NCI-H2227 (cell line): ENCODE measurements around the gene TINCR.

Experiments used
- DNase-seq: peaks from one replicate; lab custom pipeline; 2025; ENCODE audit not compliant: unreplicated experiment; lab: John Stamatoyannopoulos, UW

Gene TINCR

GRCh38 chr19:5590151-5590864 lies 22.6 kb upstream of the TINCR start:
- DNase-seq, result no peak

GRCh38 chr19:5588906-5589676 lies 21.3 kb upstream of the TINCR start:
- DNase-seq, result no peak

- DNase-seq, result no peak
These were observed 20.7 kb upstream of the TINCR start for GRCh38 chr19:5588441-5588840.

DNA sequence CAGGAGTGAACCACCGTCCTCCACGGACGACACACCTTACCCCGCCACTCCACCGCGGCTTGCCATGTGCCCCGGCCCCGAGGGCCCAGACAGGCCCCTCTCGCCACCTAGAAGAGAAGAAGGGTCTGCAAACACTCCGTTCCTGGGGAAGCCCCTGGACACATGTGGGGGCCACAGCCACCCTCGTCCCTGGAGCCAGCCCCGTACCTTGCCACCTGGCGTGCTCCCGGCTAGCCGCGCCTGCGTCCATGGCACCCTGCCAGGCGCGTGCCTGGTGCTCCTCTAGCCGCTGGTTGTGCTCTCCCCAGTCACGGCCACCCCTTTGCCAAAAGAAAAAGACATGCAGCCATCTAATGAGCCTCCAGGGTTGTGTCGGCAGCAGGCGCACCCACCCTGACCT lies 19.9 kb upstream of the TINCR start:
- no peak for DNase-seq

DNA sequence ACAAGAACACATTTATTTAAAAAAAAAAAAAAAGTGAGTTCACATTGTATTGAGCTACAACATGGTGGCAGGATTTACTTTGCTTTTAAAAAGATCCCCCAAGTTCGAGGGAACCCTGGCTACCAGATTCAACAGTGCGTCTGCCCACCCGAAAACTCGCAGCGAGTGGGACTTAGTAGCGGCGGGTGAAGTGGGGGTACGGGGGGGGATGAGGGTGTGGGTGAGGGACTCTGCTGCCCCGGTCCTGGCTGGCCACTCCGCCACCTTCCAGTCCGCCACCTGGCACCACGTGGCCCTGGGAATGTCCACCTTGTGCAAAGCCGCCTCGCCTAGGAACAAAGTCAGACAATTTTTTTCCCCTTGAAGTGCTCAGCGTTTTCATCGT lies 19.3 kb upstream of the TINCR start:
- no peak for DNase-seq

DNA sequence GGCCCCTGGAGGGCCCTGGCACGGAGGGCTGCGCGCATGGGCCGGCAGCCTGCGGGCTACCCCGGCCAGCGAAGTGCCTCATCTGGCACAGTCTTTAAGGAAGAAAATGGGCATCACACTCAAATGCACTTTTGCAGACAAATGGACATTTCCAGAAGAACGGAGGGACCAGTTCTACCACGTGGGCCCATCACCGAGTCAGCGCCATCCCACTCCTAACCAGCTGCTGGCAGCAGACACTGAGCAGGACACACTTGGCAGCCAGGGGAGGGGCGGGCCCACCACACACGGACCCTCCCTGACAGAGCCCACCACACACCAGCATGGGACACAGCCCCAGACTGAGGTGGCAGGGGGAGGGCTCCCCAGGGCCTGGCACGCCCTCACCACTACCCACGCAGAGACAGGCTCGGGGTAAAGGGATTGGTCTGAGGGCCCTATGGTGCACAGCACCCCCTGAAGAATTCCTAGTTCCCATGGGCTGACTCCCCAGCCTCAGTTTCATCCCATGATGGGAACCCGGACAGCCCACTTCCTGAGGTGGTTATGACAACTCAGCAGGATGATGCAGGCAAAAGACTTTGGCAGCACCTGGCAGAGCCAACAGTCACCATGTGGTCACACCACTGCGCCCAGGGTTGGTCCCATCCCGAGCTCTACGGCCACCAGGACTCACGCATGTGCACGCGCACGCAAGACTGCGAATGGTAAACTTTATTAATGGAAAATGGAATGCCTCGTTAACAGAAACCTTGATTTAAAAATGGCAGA lies 18.7 kb upstream of the TINCR start:
- DNase-seq, result no peak

GRCh38 chr19:5585461-5586299 lies 17.9 kb upstream of the TINCR start:
- peak; percentile 34 for DNase-seq

GRCh38 chr19:5580161-5580571 lies 12.4 kb upstream of the TINCR start:
- peak; percentile 24 for DNase-seq

DNA sequence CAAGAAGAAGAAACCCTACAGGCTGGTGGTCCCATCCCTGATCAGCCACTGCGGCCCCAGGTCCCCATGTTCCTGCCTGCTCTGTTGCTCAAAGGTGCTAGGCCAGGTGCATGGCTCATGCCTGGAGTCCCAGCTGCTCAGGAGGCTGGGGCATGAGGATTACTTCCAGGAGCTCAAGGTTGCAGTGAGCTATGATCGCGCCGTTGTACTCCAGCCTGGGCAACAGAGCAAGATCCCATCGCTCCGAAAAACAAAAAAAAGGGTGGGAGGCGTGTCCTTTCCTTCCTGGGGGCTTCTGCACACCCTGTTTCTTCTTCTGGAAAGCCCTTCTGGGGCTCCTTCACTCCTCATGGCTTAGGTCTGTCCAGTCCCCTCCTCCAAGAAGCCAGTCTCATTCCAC lies 11.9 kb upstream of the TINCR start:
- no peak for DNase-seq

DNA sequence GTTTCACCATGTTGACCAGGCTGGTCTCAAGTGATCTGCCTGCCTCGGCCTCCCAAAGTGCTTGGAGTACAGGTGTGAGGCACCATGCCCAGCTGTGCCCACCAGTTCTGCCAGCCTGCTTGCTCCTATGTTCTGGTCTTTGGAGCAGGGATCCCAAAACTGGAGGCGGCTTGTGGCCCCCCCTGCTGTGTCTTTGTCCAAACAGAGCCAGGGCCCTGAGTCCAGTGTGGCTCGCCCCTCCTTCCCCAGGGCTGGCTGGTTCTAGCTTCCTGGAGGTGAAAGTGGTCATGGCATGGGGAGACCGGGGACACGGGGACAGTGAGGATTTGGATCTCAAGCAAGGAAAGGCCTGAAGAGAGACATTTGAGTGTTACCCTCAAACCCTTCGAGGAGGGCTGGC lies 11.5 kb upstream of the TINCR start:
- no peak for DNase-seq

GRCh38 chr19:5578097-5578846 lies 10.5 kb upstream of the TINCR start:
- DNase-seq, result peak; percentile 80

- DNase-seq, result no peak
These were observed 7.8 kb upstream of the TINCR start for GRCh38 chr19:5575590-5575989.

- DNase-seq, result peak; percentile 45
These were observed 5.0 kb upstream of the TINCR start for GRCh38 chr19:5572556-5573286.

GRCh38 chr19:5571777-5572176 lies 4.0 kb upstream of the TINCR start:
- no peak for DNase-seq

GRCh38 chr19:5567970-5568407 lies 236 bp upstream of the TINCR start:
- no peak for DNase-seq

DNA sequence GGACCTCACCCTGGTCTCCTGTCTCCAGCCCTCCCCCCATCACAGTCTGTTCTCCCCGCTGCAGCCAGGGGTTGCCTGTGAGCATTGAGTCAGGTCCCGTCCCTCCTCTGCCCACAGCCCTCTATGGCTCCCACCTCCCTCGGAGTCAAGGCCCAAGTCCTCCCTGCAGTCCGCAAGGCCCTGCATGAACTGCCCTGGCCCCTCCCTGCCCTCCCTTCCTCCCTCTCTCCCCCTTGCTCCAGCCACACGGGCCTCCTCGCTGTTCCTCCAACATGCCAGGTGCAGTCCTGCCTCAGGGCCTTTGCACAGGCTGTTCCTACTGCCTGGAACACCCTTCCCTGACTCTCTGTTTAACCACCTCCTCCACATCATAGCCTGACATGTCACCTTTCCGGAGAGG lies 2.8 kb downstream of the TINCR start:
- no peak for DNase-seq

- DNase-seq, result no peak
These were observed 3.7 kb downstream of the TINCR start for GRCh38 chr19:5563935-5564612.

- DNase-seq, result no peak
These were observed 4.7 kb downstream of the TINCR start for GRCh38 chr19:5563008-5563431.

DNA sequence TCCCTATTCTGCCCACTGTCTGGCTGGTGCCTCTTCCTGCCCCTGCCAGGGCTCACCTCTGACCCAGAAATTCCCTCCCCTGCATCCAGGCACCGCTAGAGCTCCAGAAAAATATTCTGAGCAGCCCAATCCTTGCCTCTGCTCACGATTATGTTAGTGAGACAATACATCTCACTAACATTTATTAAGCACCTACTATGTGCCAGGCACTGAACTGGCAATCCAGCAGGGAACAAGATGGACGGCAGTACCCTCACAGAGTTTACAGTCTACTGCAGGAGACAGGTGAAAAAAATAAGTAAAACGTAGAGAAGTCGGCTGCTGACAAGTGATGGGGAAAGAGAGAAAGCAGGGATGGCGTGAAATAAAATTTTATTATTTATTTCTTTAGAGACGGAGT lies 5.5 kb downstream of the TINCR start:
- no peak for DNase-seq
